Measurements from ENCODE around the gene PRR35. TPM values are rescaled to one million over a fixed set of nuclear protein-coding genes. Genes with fewer than 3 reads are reported as not detected.
A peak's percentile ranks its signal among the peaks of the same experiment; 100 is the strongest.

PRR35 gene
- total RNA-seq, 2 donors from 2014 or later: not detected

- intact Hi-C loops (cut with DNase I): no loop called here
- DNase-seq (ENCODE audit: low spot score): no peak
Measured at GRCh38 chr16:574021-574760, 14.0 kb downstream of the PRR35 start.

- intact Hi-C loops (cut with DNase I): loop anchor here in 1 of 2 donors (5.0 kb wide), 1 partner anchor 87 kb away; no protein-coding TSS in a partner anchor
- DNase-seq (ENCODE audit: low spot score): no peak
Measured at GRCh38 chr16:575354-576196, 15.4 kb downstream of the PRR35 start.

- DNase-seq (ENCODE audit: low spot score): no peak
- intact Hi-C loops (cut with DNase I): loop anchor here in 1 of 2 donors (5.0 kb wide), 1 partner anchor 86 kb away; no protein-coding TSS in a partner anchor
Measured at GRCh38 chr16:576197-576822, 16.1 kb downstream of the PRR35 start.

- DNase-seq (ENCODE audit: low spot score): no peak
- intact Hi-C loops (cut with DNase I): loop anchor here in 1 of 2 donors (5.0 kb wide), 1 partner anchor 85 kb away; no protein-coding TSS in a partner anchor
Measured at GRCh38 chr16:576823-577201, 16.6 kb downstream of the PRR35 start.

GRCh38 chr16:577796-578195 is 17.6 kb downstream of the PRR35 start:
- intact Hi-C loops (cut with DNase I): loop anchor here (1.0 to 5.0 kb wide), 2 partner anchors 22 to 85 kb away; no protein-coding TSS in a partner anchor
- DNase-seq (ENCODE audit: low spot score): no peak

GRCh38 chr16:578232-578869 is 18.2 kb downstream of the PRR35 start:
- intact Hi-C loops (cut with DNase I): loop anchor here (1.0 to 5.0 kb wide), 2 partner anchors 23 to 84 kb away; no protein-coding TSS in a partner anchor

GRCh38 chr16:578870-579405 is 18.7 kb downstream of the PRR35 start:
- peak; percentile 92 for DNase-seq (ENCODE audit: low spot score)
- intact Hi-C loops (cut with DNase I): loop anchor here (1.0 to 5.0 kb wide), 2 partner anchors 24 to 83 kb away; no protein-coding TSS in a partner anchor

More at GRCh38 chr16:578232-578869, 18.2 kb downstream of the PRR35 start:
- no peak for DNase-seq (ENCODE audit: low spot score)

GRCh38 chr16:580141-580945 is 20.1 kb downstream of the PRR35 start:
- intact Hi-C loops (cut with DNase I): no loop called here
- DNase-seq (ENCODE audit: low spot score): no peak

- no peak for DNase-seq (ENCODE audit: low spot score)
- intact Hi-C loops (cut with DNase I): no loop called here
Measured at GRCh38 chr16:580946-581498, 20.8 kb downstream of the PRR35 start.

GRCh38 chr16:582218-582613 is 22.0 kb downstream of the PRR35 start:
- intact Hi-C loops (cut with DNase I): no loop called here
- DNase-seq (ENCODE audit: low spot score): no peak

- intact Hi-C loops (cut with DNase I): no loop called here
- DNase-seq (ENCODE audit: low spot score): no peak
Measured at GRCh38 chr16:582614-583331, 22.6 kb downstream of the PRR35 start.

- intact Hi-C loops (cut with DNase I): no loop called here
- no peak for DNase-seq (ENCODE audit: low spot score)
Measured at GRCh38 chr16:583470-583814, 23.2 kb downstream of the PRR35 start.

GRCh38 chr16:583815-584591 is 23.8 kb downstream of the PRR35 start:
- intact Hi-C loops (cut with DNase I): no loop called here
- DNase-seq (ENCODE audit: low spot score): peak; percentile 80

- DNase-seq (ENCODE audit: low spot score): peak; percentile 78
- intact Hi-C loops (cut with DNase I): loop anchor here in 1 of 2 donors (5.0 kb wide), 1 partner anchor 62 kb away; the partner anchor contains the start of gene WDR90
Measured at GRCh38 chr16:585351-585750, 25.2 kb downstream of the PRR35 start.

GRCh38 chr16:586047-586644 is 26.0 kb downstream of the PRR35 start:
- no peak for DNase-seq (ENCODE audit: low spot score)
- intact Hi-C loops (cut with DNase I): loop anchor here in 1 of 2 donors (5.0 kb wide), 1 partner anchor 61 kb away; the partner anchor contains the start of gene WDR90
